Measurements from ENCODE around the gene IL17RB. TPM values are rescaled to one million over a fixed set of nuclear protein-coding genes. Genes with fewer than 3 reads are reported as not detected.
A peak's percentile ranks its signal among the peaks of the same experiment; 100 is the strongest.

The IL17RB gene
- total and polyA plus RNA-seq, 11 donors, result 0.09 to 1.5 (median 0.61) TPM; not detected in 1

GRCh38 chr3:53823026-53823955, 23.1 kb upstream of the IL17RB start:
- no peaks in the 10 kb centered on the region for H3K27me3 ChIP-seq
- ATAC-seq (peak in 1 of 4 donors; percentile 18), DNase-seq (no peak)
- H3K9me3 ChIP-seq, result no peaks in the 10 kb centered on the region
- intact Hi-C loops (cut with DNase I), result no loop called here
- no peak overlapping the region for H3K27ac ChIP-seq
- H3K4me1 ChIP-seq, result no peaks in the 10 kb centered on the region
- H3K4me3 ChIP-seq, result no peak overlapping the region
- no peaks in the 10 kb centered on the region for H3K36me3 ChIP-seq
- 93 to 96% (median 96%) methylated on average over 39 to 67 of the region's 67 CpGs for WGBS, 4 donors
- TF ChIP-seq POLR2A (IDR thresholded peaks at IDR 0.05) (no peak), CTCF (IDR thresholded peaks at IDR 0.05) (no peak)

- intact Hi-C loops (cut with DNase I), result no loop called here
- Histone ChIP-seq H3K27ac (no peak overlapping the region), H3K27me3 (no peaks in the 10 kb centered on the region), H3K4me1 (no peaks in the 10 kb centered on the region), H3K9me3 (no peaks in the 10 kb centered on the region), H3K4me3 (no peak overlapping the region), H3K36me3 (no peaks in the 10 kb centered on the region)
- no peak for ATAC-seq
- TF ChIP-seq CTCF (IDR thresholded peaks at IDR 0.05), result no peak
- TF ChIP-seq POLR2A (IDR thresholded peaks at IDR 0.05), result no peak
- DNase-seq, result no peak
- WGBS, 4 donors, result 56 to 70% (median 66%) methylated on average over 10 of the region's 10 CpGs
These were observed 22.3 kb upstream of the IL17RB start for GRCh38 chr3:53823956-53824657.

GRCh38 chr3:53824795-53825194, 21.6 kb upstream of the IL17RB start:
- no peak for DNase-seq
- Histone ChIP-seq H3K9me3 (no peaks in the 10 kb centered on the region), H3K4me1 (no peaks in the 10 kb centered on the region), H3K27ac (no peak overlapping the region), H3K4me3 (no peak overlapping the region), H3K36me3 (no peaks in the 10 kb centered on the region), H3K27me3 (no peaks in the 10 kb centered on the region)
- intact Hi-C loops (cut with DNase I), result no loop called here
- TF ChIP-seq POLR2A (IDR thresholded peaks at IDR 0.05), result no peak
- no peak for TF ChIP-seq CTCF (IDR thresholded peaks at IDR 0.05)
- no peak for ATAC-seq
- WGBS, 4 donors, result 87 to 96% (median 89%) methylated on average over 4 of the region's 4 CpGs

GRCh38 chr3:53826048-53826447, 20.3 kb upstream of the IL17RB start:
- no peaks in the 10 kb centered on the region for H3K9me3 ChIP-seq
- no peak overlapping the region for H3K4me3 ChIP-seq
- DNase-seq, result no peak
- WGBS, 4 donors, result 28 to 59% (median 47%) methylated on average over 1 of the region's 1 CpG
- no peaks in the 10 kb centered on the region for H3K4me1 ChIP-seq
- no peak overlapping the region for H3K27ac ChIP-seq
- ATAC-seq, result no peak
- intact Hi-C loops (cut with DNase I), result no loop called here
- H3K27me3 ChIP-seq, result no peaks in the 10 kb centered on the region
- H3K36me3 ChIP-seq, result no peaks in the 10 kb centered on the region
- TF ChIP-seq POLR2A (IDR thresholded peaks at IDR 0.05) (no peak), CTCF (IDR thresholded peaks at IDR 0.05) (no peak)
